Activated T-helper 17 cell treated with anti-CD3 and anti-CD28 coated beads, Interleukin-2, amount 50 U/mL, for 72 hours (primary cell): ENCODE data around the gene SRRM5. TPM values are rescaled to one million over a fixed set of nuclear protein-coding genes. Genes with fewer than 3 reads are reported as not detected.
"Not testable (repeated sequence)": the region's sequence is repeated elsewhere in the genome, so short reads cannot be mapped to it uniquely, and the experiment has no call there.

Source experiments
- ATAC-seq: fragments of 150-1000 bp; cut with Tn5 transposase; replicated peaks from 2 replicates; pipeline ENCODE4 v1.10.0; 2021; ENCODE audit warnings: mild to moderate bottlenecking, moderate library complexity
- H3K27ac Mint-ChIP-seq: one replicate; pipeline ENCODE4 v1.8.0; 2022; ENCODE audit warnings: mixed read lengths
- H3K27me3 Mint-ChIP-seq: one replicate; pipeline ENCODE4 v1.8.0; 2022; ENCODE audit warnings: mixed read lengths
- H3K36me3 Mint-ChIP-seq: one replicate; pipeline ENCODE4 v1.8.0; 2022; ENCODE audit warnings: low read depth, mild to moderate bottlenecking, mixed read lengths
- H3K4me1 Mint-ChIP-seq: one replicate; pipeline ENCODE4 v1.8.0; 2022; ENCODE audit warnings: mixed read lengths
- H3K4me3 Mint-ChIP-seq: one replicate; pipeline ENCODE4 v1.8.0; 2022; ENCODE audit warnings: mild to moderate bottlenecking, mixed read lengths
- H3K9me3 Mint-ChIP-seq: one replicate; pipeline ENCODE4 v1.8.0; 2022; ENCODE audit warnings: mixed read lengths
- total RNA-seq, 2 donors: library from RNA; stranded (reverse); gene quantifications; one replicate each; pipeline ENCODE4 v1.2.3, GENCODE V29; 2022

Gene SRRM5
- total RNA-seq, 2 donors from 2014 or later = 0.74 to 1.4 TPM

DNA sequence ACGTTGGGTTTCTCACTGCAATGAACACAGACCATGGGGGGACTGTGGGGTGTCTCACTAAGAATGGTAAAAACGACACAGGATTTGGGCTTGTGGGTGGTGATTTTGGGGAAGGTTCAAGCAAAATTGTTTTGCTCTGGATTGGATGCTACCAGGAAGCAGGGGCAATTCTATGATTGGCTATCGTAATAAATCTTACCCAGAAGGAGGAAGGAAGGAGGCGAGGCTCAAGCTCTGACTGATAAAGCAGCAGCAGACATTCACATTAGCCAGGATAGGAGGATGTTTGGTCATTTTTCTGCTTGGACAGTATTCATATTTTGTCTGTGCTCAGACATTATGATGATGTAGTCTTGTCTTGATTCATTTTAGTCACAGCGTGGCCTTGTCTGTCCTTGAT is 14.0 kb upstream of the SRRM5 start:
- H3K4me3 Mint-ChIP-seq = peak overlapping the region; percentile 94
- H3K9me3 Mint-ChIP-seq = no peaks in the 10 kb centered on the region
- peaks cover 68% of the 10 kb centered on the region for H3K36me3 Mint-ChIP-seq
- ATAC-seq = no peak
- peaks cover 24% of the 10 kb centered on the region for H3K4me1 Mint-ChIP-seq
- H3K27me3 Mint-ChIP-seq = no peaks in the 10 kb centered on the region
- H3K27ac Mint-ChIP-seq = peak overlapping the region; percentile 99

DNA sequence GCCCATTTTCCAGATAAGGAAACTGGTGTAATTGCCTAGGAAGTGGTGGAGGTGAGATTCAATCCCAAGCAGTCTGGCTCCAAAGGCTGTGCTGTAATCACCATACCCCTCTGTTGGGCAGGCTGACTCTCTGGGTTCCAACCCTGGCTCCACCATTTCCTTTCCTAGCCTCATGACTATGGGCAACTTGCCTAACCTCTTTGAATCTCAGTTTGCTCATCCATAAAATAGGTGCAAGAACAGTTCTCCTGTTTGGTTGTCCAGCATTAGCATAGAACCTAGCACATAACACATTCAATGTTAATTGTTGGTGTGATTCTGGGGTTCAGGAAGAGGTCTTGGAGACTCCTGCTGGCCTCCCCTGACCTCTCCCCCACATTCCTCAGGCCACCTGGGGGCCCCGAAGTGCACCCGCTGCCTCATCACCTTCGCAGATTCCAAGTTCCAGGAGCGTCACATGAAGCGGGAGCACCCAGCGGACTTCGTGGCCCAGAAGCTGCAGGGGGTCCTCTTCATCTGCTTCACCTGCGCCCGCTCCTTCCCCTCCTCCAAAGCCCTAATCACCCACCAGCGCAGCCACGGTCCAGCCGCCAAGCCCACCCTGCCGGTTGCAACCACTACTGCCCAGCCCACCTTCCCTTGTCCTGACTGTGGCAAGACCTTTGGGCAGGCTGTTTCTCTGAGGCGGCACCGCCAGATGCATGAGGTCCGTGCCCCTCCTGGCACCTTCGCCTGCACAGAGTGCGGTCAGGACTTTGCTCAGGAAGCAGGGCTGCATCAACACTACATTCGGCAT is 13.2 kb upstream of the SRRM5 start:
- peak overlapping the region; percentile 99 for H3K27ac Mint-ChIP-seq
- H3K27me3 Mint-ChIP-seq = no peaks in the 10 kb centered on the region
- H3K36me3 Mint-ChIP-seq = peaks cover 60% of the 10 kb centered on the region
- H3K4me1 Mint-ChIP-seq = peaks cover 19% of the 10 kb centered on the region
- H3K4me3 Mint-ChIP-seq = peak overlapping the region; percentile 94
- no peaks in the 10 kb centered on the region for H3K9me3 Mint-ChIP-seq
- ATAC-seq = no peak

GRCh38 chr19:43599635-43600295 is 12.1 kb upstream of the SRRM5 start:
- Mint-ChIP-seq H3K27me3 (no peaks in the 10 kb centered on the region), H3K27ac (no peak overlapping the region), H3K4me3 (no peak overlapping the region), H3K36me3 (peaks cover 55% of the 10 kb centered on the region), H3K9me3 (no peaks in the 10 kb centered on the region), H3K4me1 (peaks cover 15% of the 10 kb centered on the region)
- ATAC-seq = no peak

DNA sequence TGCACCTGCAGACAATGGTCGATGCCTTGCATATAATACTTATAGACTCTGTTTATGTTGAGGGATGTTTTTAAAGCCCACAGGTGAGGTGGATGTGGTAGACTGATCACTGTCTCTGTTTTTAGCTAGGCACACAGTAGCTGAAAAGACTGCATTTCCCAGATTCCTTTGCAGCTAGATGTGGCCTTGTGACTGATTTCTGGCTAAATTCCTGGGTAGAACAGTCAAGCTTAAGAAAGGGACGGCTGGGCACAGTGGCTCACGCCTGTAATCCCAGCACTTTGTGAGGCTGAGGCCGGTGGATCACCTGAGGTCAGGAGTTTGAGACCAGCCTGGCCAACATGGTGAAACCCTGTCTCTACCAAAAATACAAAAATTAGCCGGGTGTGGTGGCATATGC is 11.6 kb upstream of the SRRM5 start:
- not testable (repeated sequence) for H3K27me3 Mint-ChIP-seq, ATAC-seq, H3K4me3 Mint-ChIP-seq, H3K27ac Mint-ChIP-seq, H3K9me3 Mint-ChIP-seq
- H3K36me3 Mint-ChIP-seq = peaks cover 55% of the 10 kb centered on the region
- peaks cover 15% of the 10 kb centered on the region for H3K4me1 Mint-ChIP-seq

- no peaks in the 10 kb centered on the region for H3K27me3 Mint-ChIP-seq
These were observed 5.9 kb upstream of the SRRM5 start for GRCh38 chr19:43605875-43606568.

DNA sequence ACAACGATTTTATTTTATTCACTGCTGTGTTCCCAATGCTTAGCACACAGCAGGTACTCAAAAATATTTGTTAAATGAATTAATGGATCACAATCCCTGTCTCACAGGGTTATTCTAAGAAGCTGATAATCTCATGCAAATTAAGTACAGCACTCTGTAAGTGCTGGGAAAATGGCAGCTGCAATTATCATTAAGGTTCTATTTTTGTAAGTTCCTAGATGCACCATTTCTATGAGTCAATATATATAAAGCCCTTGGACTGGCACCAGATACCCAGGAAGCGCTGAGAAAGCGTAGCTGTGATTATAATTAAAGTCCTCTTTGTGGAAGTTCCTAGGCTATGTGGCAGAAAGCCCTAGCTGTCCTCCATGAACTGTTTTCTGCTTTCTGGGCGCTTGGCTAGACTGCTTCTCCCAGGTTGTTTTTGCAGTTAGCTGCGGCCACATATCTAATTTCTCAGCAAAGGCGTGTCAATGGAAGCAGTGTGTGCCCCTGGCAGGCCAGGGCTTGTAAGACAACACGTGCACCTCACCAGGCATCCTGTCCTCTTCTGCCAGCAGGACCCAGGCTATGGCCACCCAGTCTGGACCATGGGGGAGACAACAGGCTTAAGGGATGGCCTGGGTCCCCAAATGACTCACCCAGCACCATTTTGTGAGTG is 5.2 kb upstream of the SRRM5 start:
- Mint-ChIP-seq H3K36me3 (peaks cover 21% of the 10 kb centered on the region), H3K4me3 (no peak overlapping the region), H3K4me1 (peaks cover 4% of the 10 kb centered on the region), H3K27me3 (no peaks in the 10 kb centered on the region), H3K27ac (peak overlapping the region; percentile 20), H3K9me3 (no peaks in the 10 kb centered on the region)
- no peak for ATAC-seq

More at GRCh38 chr19:43605875-43606568, 5.9 kb upstream of the SRRM5 start:
- ATAC-seq = no peak
- Mint-ChIP-seq H3K4me3 (no peak overlapping the region), H3K36me3 (peaks cover 28% of the 10 kb centered on the region), H3K27ac (no peak overlapping the region), H3K4me1 (peaks cover 4% of the 10 kb centered on the region), H3K9me3 (no peaks in the 10 kb centered on the region)

- peaks cover 26% of the 10 kb centered on the region for H3K36me3 Mint-ChIP-seq
- H3K9me3 Mint-ChIP-seq = no peaks in the 10 kb centered on the region
- peak overlapping the region; percentile 20 for H3K27ac Mint-ChIP-seq
- peaks cover 9% of the 10 kb centered on the region for H3K4me1 Mint-ChIP-seq
- no peak for ATAC-seq
- no peaks in the 10 kb centered on the region for H3K27me3 Mint-ChIP-seq
- no peak overlapping the region for H3K4me3 Mint-ChIP-seq
These were observed 4.4 kb upstream of the SRRM5 start for GRCh38 chr19:43607238-43608205.

DNA sequence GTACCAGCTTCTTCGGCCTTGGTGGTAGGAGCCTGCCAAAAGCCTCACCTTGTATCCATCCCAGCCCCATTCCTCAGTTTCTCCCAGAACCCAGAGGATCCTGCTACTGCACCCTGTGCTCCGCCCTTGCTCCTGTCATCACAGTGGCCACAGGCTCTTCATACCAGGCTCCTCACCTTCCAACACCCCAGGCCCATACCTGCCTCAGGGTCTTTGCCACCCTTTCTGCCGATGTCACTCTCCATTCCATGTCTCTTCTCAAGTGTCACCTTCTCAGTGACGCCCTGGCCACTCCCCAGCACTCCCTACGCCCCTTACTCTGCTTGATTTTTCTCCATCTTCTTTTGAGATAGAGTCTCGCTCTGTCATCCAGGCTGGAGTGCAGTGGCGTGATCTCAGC is 2.0 kb upstream of the SRRM5 start:
- Mint-ChIP-seq H3K36me3 (peaks cover 27% of the 10 kb centered on the region), H3K27ac (peak overlapping the region; percentile 71), H3K9me3 (no peaks in the 10 kb centered on the region), H3K4me3 (no peak overlapping the region), H3K4me1 (peaks cover 15% of the 10 kb centered on the region), H3K27me3 (no peaks in the 10 kb centered on the region)
- no peak for ATAC-seq

GRCh38 chr19:43610493-43610892 is 1.4 kb upstream of the SRRM5 start:
- Mint-ChIP-seq H3K36me3 (peaks cover 27% of the 10 kb centered on the region), H3K4me3 (no peak overlapping the region), H3K4me1 (peaks cover 15% of the 10 kb centered on the region), H3K27ac (peak overlapping the region; percentile 71), H3K27me3 (no peaks in the 10 kb centered on the region), H3K9me3 (no peaks in the 10 kb centered on the region)
- no peak for ATAC-seq

GRCh38 chr19:43612374-43612773 is 486 bp downstream of the SRRM5 start:
- peaks cover 15% of the 10 kb centered on the region for H3K4me1 Mint-ChIP-seq
- H3K27me3 Mint-ChIP-seq = no peaks in the 10 kb centered on the region
- ATAC-seq = no peak
- H3K27ac Mint-ChIP-seq = no peak overlapping the region
- no peaks in the 10 kb centered on the region for H3K9me3 Mint-ChIP-seq
- H3K4me3 Mint-ChIP-seq = no peak overlapping the region
- peaks cover 18% of the 10 kb centered on the region for H3K36me3 Mint-ChIP-seq

GRCh38 chr19:43616306-43616705 is 4.4 kb downstream of the SRRM5 start:
- H3K4me1 Mint-ChIP-seq = peaks cover 11% of the 10 kb centered on the region
- H3K36me3 Mint-ChIP-seq = peaks cover 16% of the 10 kb centered on the region
- H3K9me3 Mint-ChIP-seq = no peaks in the 10 kb centered on the region
- ATAC-seq = no peak
- H3K4me3 Mint-ChIP-seq = no peak overlapping the region
- no peak overlapping the region for H3K27ac Mint-ChIP-seq
- no peaks in the 10 kb centered on the region for H3K27me3 Mint-ChIP-seq

GRCh38 chr19:43616954-43617353 is 5.1 kb downstream of the SRRM5 start:
- Mint-ChIP-seq H3K4me3 (no peak overlapping the region), H3K9me3 (no peaks in the 10 kb centered on the region), H3K4me1 (peaks cover 8% of the 10 kb centered on the region), H3K27ac (no peak overlapping the region), H3K36me3 (peaks cover 14% of the 10 kb centered on the region), H3K27me3 (no peaks in the 10 kb centered on the region)
- no peak for ATAC-seq

- Mint-ChIP-seq H3K27ac (peak overlapping the region; percentile 97), H3K4me3 (peak overlapping the region; percentile 95), H3K4me1 (peaks cover 2% of the 10 kb centered on the region), H3K9me3 (no peaks in the 10 kb centered on the region), H3K27me3 (no peaks in the 10 kb centered on the region), H3K36me3 (peaks cover 7% of the 10 kb centered on the region)
- peak; percentile 35 for ATAC-seq
These were observed 7.0 kb downstream of the SRRM5 start for GRCh38 chr19:43618921-43619261.
